Measurements from ENCODE around the gene PSAPL1. TPM values are rescaled to one million over a fixed set of nuclear protein-coding genes. Genes with fewer than 3 reads are reported as not detected.

Gene PSAPL1
- total RNA-seq, 4 donors from 2014 or later = 16.4 to 268 (median 137) TPM

- no peak for TF ChIP-seq CTCF (IDR thresholded peaks at IDR 0.05)
- DNase-seq (ENCODE audit: low spot score in 2 of 2) = peak; percentile 44 to 76
- Histone ChIP-seq H3K36me3 (no peaks in the 10 kb centered on the region), H3K4me3 (no peak overlapping the region), H3K4me1 (no peaks in the 10 kb centered on the region), H3K27ac (no peak overlapping the region), H3K27me3 (peaks cover 21% of the 10 kb centered on the region), H3K9me3 (no peaks in the 10 kb centered on the region)
- WGBS = 72% methylated on average over 22 of the region's 24 CpGs
Measured at GRCh38 chr4:7397206-7398103, 37.3 kb downstream of the PSAPL1 start.

- H3K9me3 ChIP-seq = no peaks in the 10 kb centered on the region
- H3K27me3 ChIP-seq = peaks cover 21% of the 10 kb centered on the region
- H3K36me3 ChIP-seq = no peaks in the 10 kb centered on the region
- no peak for TF ChIP-seq CTCF (IDR thresholded peaks at IDR 0.05)
- TF ChIP-seq POLR2A (IDR thresholded peaks at IDR 0.05) = no peak
- TF ChIP-seq POLR2AphosphoS5 (IDR thresholded peaks at IDR 0.05) = no peak
- no peaks in the 10 kb centered on the region for H3K4me1 ChIP-seq
- 84% methylated on average over 14 of the region's 14 CpGs for WGBS
- no peak overlapping the region for H3K27ac ChIP-seq
- peak in 1 of 2 donors; percentile 48 for DNase-seq (ENCODE audit: low spot score in 2 of 2)
- no peak overlapping the region for H3K4me3 ChIP-seq
Measured at GRCh38 chr4:7396186-7396910, 38.4 kb downstream of the PSAPL1 start.

- Histone ChIP-seq H3K27me3 (peaks cover 21% of the 10 kb centered on the region), H3K27ac (no peak overlapping the region), H3K9me3 (no peaks in the 10 kb centered on the region), H3K4me3 (no peak overlapping the region), H3K4me1 (no peaks in the 10 kb centered on the region), H3K36me3 (no peaks in the 10 kb centered on the region)
- peak in 1 of 2 donors; percentile 37 for DNase-seq (ENCODE audit: low spot score in 2 of 2)
- TF ChIP-seq CTCF (IDR thresholded peaks at IDR 0.05) (no peak), EP300 (IDR thresholded peaks at IDR 0.05) (no peak), POLR2AphosphoS5 (IDR thresholded peaks at IDR 0.05) (no peak), POLR2A (IDR thresholded peaks at IDR 0.05) (no peak)
- WGBS = 74% methylated on average over 8 of the region's 8 CpGs
Measured at GRCh38 chr4:7395645-7396044, 39.1 kb downstream of the PSAPL1 start.

DNA sequence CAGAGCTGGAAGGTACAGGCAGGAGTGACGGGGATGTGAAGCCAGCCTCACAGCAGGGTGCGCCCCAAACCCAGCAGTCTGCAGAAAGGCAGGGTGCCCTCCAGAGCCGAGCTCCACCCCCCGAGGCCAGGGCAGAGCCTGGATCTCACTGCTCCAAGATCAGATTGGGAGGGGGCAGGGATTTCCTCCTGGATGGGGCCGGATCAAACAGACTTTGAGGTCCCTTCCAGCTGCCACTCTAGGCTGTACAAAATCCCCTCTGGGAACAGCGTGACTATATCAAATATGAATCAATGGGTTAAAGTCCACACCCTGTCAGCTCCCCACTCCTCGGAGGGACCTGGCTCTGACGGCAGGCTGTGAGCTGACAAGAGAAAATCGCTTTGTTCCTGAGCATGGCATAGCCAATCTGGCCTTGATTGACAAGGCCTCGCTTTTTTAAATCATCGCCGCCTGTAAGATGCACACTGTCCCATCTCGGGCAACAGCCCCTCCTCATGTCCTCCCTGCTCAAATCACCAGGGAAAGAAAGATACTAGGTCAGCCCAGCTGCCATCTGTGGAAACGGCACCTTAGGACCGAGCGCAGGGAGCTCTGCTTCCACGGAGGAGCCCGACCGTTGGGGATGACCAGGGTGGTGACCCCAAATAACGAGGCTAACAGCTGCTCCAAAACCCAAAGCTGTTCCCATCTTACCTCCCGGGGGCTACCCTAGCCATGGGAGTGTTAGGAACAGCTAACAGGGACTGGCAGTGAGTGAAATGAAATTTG is 39.9 kb downstream of the PSAPL1 start:
- Histone ChIP-seq H3K9me3 (no peaks in the 10 kb centered on the region), H3K4me3 (no peak overlapping the region), H3K27ac (no peak overlapping the region), H3K36me3 (no peaks in the 10 kb centered on the region), H3K27me3 (peaks cover 21% of the 10 kb centered on the region), H3K4me1 (no peaks in the 10 kb centered on the region)
- peak in 1 of 2 donors; percentile 55 for DNase-seq (ENCODE audit: low spot score in 2 of 2)
- TF ChIP-seq CTCF (IDR thresholded peaks at IDR 0.05) (no peak), EP300 (IDR thresholded peaks at IDR 0.05) (no peak), POLR2AphosphoS5 (IDR thresholded peaks at IDR 0.05) (no peak), POLR2A (IDR thresholded peaks at IDR 0.05) (no peak)
- 68% methylated on average over 17 of the region's 21 CpGs for WGBS
